Thyroid gland (tissue), 4 donors: ENCODE results near the gene PNPLA5. TPM values are rescaled to one million over a fixed set of nuclear protein-coding genes. Genes with fewer than 3 reads are reported as not detected.
A peak's percentile ranks its signal among the peaks of the same experiment; 100 is the strongest.

Experiments used
- DNase-seq, 2 donors: peaks; one replicate each; pipeline ENCODE4 v3.0.0-alpha.2; 2019
- H3K27ac ChIP-seq, 3 donors: fragments of 200-600 bp; sonication (generic); 1 replicate in 2 of 3; 2 replicates in 1 of 3; pipeline ENCODE4 v1.5.1; 2016 to 2019; ENCODE audit warnings: mild to moderate bottlenecking in 1 of 3, moderate library complexity in 1 of 3
- H3K27me3 ChIP-seq: fragments of 200-600 bp; sonication (generic); one replicate; pipeline ENCODE4 v1.5.1; 2019
- H3K36me3 ChIP-seq, 2 donors: fragments of 200-600 bp; sonication (generic); one replicate each; pipeline ENCODE4 v1.5.1; 2016 to 2019
- H3K4me1 ChIP-seq, 2 donors: fragments of 200-600 bp; sonication (generic); one replicate each; pipeline ENCODE4 v1.5.1; 2017 to 2019
- H3K4me3 ChIP-seq, 3 donors: fragments of 200-600 bp; sonication (generic); replicated peaks in 1 of 3; 1 replicate in 2 of 3; 2 replicates in 1 of 3; pipeline ENCODE4 v1.5.1; 2016; ENCODE audit warnings: mild to moderate bottlenecking in 1 of 3
- H3K9me3 ChIP-seq: fragments of 200-600 bp; sonication (generic); one replicate; pipeline ENCODE4 v1.5.1; 2017
- POLR2A ChIP-seq, 2 donors: fragments of 450-650 bp; IDR thresholded peaks; one replicate each; pipeline ENCODE4 v1.6.1; 2017; ENCODE audit warnings: antibody characterized with exemption in 2 of 2, mild to moderate bottlenecking in 2 of 2, moderate library complexity in 1 of 2
- WGBS, 2 donors: methylation state at CpG; one replicate each; pipeline ENCODE4 v1.1.5; 2017; 5-methylcytosine and 5-hydroxymethylcytosine counted together
- intact Hi-C: fragments of 100-400 bp; cut with DNase I; formaldehyde crosslinking; loops from one replicate; pipeline ENCODE4 v1.15.1; 2023
- total RNA-seq, 4 donors: library from RNA; depleted of rRNA; stranded (reverse); fragments of >200 nt; gene quantifications; one replicate each; pipeline ENCODE4 v1.2.3, GENCODE V29; 2016
- TF ChIP-seq, protein P1 (sequence below), 6 experiments: fragments of 200-600 bp in 3 of 6; fragments of 450-650 bp in 3 of 6; sonication (generic) in 3 of 6; IDR thresholded peaks; one replicate each; pipeline ENCODE4 v1.5.1; 2016 to 2019; ENCODE audit warnings: antibody characterized with exemption in 6 of 6, mild to moderate bottlenecking in 2 of 6, inconsistent platforms in 1 of 6, moderate library complexity in 1 of 6

Gene PNPLA5
- total RNA-seq, 4 donors from 2014 or later: not detected

GRCh38 chr22:43926349-43926710 lies 34.5 kb upstream of the PNPLA5 start:
- Histone ChIP-seq H3K27ac (no peak overlapping the region), H3K36me3 (no peaks in the 10 kb centered on the region), H3K4me1 (peaks cover 4 to 6% of the 10 kb centered on the region in 2 donors), H3K4me3 (no peak overlapping the region), H3K9me3 (no peaks in the 10 kb centered on the region), H3K27me3 (no peaks in the 10 kb centered on the region)
- TF ChIP-seq POLR2A (IDR thresholded peaks at IDR 0.05): no peak
- TF ChIP-seq, protein P1, sequence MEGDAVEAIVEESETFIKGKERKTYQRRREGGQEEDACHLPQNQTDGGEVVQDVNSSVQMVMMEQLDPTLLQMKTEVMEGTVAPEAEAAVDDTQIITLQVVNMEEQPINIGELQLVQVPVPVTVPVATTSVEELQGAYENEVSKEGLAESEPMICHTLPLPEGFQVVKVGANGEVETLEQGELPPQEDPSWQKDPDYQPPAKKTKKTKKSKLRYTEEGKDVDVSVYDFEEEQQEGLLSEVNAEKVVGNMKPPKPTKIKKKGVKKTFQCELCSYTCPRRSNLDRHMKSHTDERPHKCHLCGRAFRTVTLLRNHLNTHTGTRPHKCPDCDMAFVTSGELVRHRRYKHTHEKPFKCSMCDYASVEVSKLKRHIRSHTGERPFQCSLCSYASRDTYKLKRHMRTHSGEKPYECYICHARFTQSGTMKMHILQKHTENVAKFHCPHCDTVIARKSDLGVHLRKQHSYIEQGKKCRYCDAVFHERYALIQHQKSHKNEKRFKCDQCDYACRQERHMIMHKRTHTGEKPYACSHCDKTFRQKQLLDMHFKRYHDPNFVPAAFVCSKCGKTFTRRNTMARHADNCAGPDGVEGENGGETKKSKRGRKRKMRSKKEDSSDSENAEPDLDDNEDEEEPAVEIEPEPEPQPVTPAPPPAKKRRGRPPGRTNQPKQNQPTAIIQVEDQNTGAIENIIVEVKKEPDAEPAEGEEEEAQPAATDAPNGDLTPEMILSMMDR (IDR thresholded peaks at IDR 0.05): no peak
- intact Hi-C loops: no loop called here
- no peak for DNase-seq
- WGBS, 2 donors: 100% methylated on average over 1 of the region's 1 CpG

DNA sequence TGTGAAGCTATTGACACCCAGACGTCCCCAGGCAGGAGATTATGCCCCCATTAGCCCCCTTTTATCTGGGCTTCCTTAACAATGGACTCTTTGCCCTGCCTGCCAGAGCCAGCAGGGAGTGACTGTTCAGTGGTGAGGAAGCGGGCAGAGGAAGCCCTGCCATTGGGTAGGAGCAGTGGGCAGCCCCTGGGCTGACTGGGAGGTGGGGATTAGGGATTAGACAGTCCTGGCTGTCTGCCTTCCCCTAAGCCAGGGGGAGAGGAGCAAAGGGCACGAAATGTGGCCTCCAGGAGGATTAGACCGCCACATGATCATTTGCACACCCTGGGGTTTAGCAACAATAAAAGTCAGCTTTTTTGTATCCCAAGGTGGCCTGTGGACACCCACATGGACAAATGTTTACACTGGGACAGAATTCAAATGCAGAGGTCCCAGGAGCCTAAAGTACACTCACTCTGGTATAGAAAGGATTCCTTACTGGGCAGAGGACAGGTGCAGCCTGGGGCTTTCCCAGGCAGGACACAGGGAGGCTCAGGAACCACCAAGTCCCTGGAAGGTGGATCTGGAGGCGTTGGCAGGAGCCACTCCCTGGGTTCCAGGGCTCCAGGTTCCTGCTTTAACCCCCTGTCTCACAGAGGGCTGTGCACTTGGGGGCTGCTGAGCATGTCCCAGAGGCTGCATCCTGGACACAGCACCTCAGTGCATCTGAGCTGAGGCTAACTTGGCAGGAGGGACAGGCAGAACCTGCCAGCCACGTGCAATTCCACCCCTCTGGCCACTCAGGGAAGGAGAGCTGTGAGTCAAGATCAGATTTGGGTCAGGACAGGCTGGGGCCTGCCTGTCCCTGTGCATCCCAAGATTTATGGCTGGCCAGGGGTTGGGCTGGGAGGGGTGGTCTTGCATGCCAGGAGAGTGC lies 33.9 kb upstream of the PNPLA5 start:
- H3K4me3 ChIP-seq: no peak overlapping the region
- 72 to 81% methylated on average over 5 of the region's 6 CpGs for WGBS, 2 donors
- TF ChIP-seq POLR2A (IDR thresholded peaks at IDR 0.05): no peak
- TF ChIP-seq, protein P1 (IDR thresholded peaks at IDR 0.05): no peak
- H3K27me3 ChIP-seq: no peaks in the 10 kb centered on the region
- H3K9me3 ChIP-seq: no peaks in the 10 kb centered on the region
- no peak for DNase-seq
- peaks cover 4 to 6% of the 10 kb centered on the region in 2 donors for H3K4me1 ChIP-seq
- no peaks in the 10 kb centered on the region for H3K36me3 ChIP-seq
- intact Hi-C loops: no loop called here
- no peak overlapping the region for H3K27ac ChIP-seq

DNA sequence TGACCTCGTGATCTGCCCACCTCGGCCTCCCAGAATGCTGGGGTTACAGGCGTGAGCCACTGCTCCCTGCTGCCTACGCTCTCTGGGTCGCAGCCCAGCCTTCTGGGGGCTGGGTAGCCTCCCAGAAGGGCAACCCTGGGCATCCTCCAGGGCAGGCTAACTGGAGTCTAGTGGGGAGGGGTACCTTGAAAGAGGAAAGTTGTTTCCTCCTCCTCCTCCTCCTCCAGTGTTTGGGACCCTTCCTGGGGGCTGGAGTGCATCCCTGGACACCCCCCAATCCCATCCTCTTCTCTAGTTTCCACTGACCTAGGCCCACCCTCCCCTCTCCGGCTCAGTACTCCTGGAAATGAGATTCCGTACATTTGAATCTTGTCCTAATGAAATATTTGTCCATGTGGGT lies 33.1 kb upstream of the PNPLA5 start:
- no peak for DNase-seq
- 60 to 93% methylated on average over 3 to 7 of the region's 7 CpGs for WGBS, 2 donors
- peaks cover 4 to 6% of the 10 kb centered on the region in 2 donors for H3K4me1 ChIP-seq
- no peaks in the 10 kb centered on the region for H3K9me3 ChIP-seq
- no peak for TF ChIP-seq POLR2A (IDR thresholded peaks at IDR 0.05)
- TF ChIP-seq, protein P1 (IDR thresholded peaks at IDR 0.05): no peak
- H3K36me3 ChIP-seq: no peaks in the 10 kb centered on the region
- H3K27ac ChIP-seq: no peak overlapping the region
- no peak overlapping the region for H3K4me3 ChIP-seq
- H3K27me3 ChIP-seq: no peaks in the 10 kb centered on the region
- intact Hi-C loops: no loop called here

DNA sequence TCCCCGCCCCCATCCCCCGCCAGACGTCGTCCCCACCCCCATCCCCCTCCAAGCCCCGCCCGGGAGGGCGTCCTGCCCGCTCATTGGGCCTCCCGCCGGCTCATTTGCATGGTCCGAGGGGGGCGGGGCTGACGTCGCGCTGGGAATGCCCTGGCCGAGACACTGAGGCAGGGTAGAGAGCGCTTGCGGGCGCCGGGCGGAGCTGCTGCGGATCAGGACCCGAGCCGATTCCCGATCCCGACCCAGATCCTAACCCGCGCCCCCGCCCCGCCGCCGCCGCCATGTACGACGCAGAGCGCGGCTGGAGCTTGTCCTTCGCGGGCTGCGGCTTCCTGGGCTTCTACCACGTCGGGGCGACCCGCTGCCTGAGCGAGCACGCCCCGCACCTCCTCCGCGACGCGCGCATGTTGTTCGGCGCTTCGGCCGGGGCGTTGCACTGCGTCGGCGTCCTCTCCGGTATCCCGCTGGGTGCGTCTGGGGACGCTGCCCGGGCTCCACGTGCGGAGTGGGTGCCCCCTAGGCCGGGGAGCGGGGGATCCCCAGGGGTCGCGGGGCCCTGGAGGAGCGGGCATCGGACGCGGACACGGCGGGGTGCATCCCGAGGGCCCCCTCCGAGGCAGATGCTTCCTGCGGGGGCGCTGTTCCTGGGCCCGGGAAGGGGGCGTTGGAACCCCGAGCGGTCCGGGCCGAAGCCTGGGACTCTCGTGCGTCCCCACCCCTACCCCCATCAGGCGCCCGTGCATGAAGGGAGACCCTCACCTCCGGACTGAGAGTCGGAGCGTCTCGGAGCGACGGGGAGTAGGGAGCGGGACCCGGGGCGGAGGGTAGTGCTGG lies 32.0 kb upstream of the PNPLA5 start, which contains the start of gene PNPLA3:
TSS of gene PNPLA3 (plus strand) at position 175 of the 834 bp plus-strand sequence. CDS start at position 282, 107 bp downstream.
- Histone ChIP-seq H3K27ac (no peak within 1 kb of the TSS), H3K9me3 (no peaks in the 10 kb centered on the region), H3K4me1 (peaks cover 4 to 6% of the 10 kb centered on the region in 2 donors), H3K36me3 (no peaks in the 10 kb centered on the region), H3K4me3 (peak within 1 kb of the TSS in 2 of 3 donors; percentile 15 to 37), H3K27me3 (no peaks in the 10 kb centered on the region)
- TF ChIP-seq POLR2A (IDR thresholded peaks at IDR 0.05): peak in 1 of 2 donors; percentile 71
- TF ChIP-seq, protein P1 (IDR thresholded peaks at IDR 0.05): no peak
- WGBS, 2 donors: 5 to 9% methylated on average over 8 of the region's 100 CpGs
- peak; percentile 87 to 91 for DNase-seq
- intact Hi-C loops: no loop called here
